GM21529 (cell line): ENCODE measurements around the gene PLOD1.
"Not testable (repeated sequence)": the region's sequence is repeated elsewhere in the genome, so short reads cannot be mapped to it uniquely, and the experiment has no call there.

Experiments used
- ATAC-seq: cut with Tn5 transposase; IDR thresholded peaks from one replicate; pipeline ENCODE4 v1.9.1; 2021; ENCODE audit not compliant: unreplicated experiment

PLOD1 gene

GRCh38 chr1:11938722-11939526 is 4.4 kb downstream of the PLOD1 start:
- ATAC-seq: no peak

- ATAC-seq: not testable (repeated sequence)
Observed at GRCh38 chr1:11939794-11940193, 5.3 kb downstream of the PLOD1 start.

- no peak for ATAC-seq
Observed at GRCh38 chr1:11940260-11940921, 5.9 kb downstream of the PLOD1 start.

- no peak for ATAC-seq
Observed at GRCh38 chr1:11942280-11942679, 7.8 kb downstream of the PLOD1 start.

GRCh38 chr1:11943619-11944018 is 9.1 kb downstream of the PLOD1 start:
- no peak for ATAC-seq

GRCh38 chr1:11944358-11944931 is 9.9 kb downstream of the PLOD1 start:
- ATAC-seq: no peak

- no peak for ATAC-seq
Observed at GRCh38 chr1:11946647-11947046, 12.1 kb downstream of the PLOD1 start.

GRCh38 chr1:11948822-11949458 is 14.4 kb downstream of the PLOD1 start:
- no peak for ATAC-seq

- no peak for ATAC-seq
Observed at GRCh38 chr1:11951901-11952300, 17.4 kb downstream of the PLOD1 start.

GRCh38 chr1:11952455-11953109 is 18.1 kb downstream of the PLOD1 start:
- no peak for ATAC-seq

- no peak for ATAC-seq
Observed at GRCh38 chr1:11955221-11955620, 20.7 kb downstream of the PLOD1 start.

- no peak for ATAC-seq
Observed at GRCh38 chr1:11957398-11957797, 22.9 kb downstream of the PLOD1 start.

- no peak for ATAC-seq
Observed at GRCh38 chr1:11957897-11958296, 23.4 kb downstream of the PLOD1 start.

GRCh38 chr1:11960276-11960675 is 25.8 kb downstream of the PLOD1 start:
- no peak for ATAC-seq

- no peak for ATAC-seq
Observed at GRCh38 chr1:11960715-11961114, 26.2 kb downstream of the PLOD1 start.

GRCh38 chr1:11961230-11961629 is 26.7 kb downstream of the PLOD1 start:
- no peak for ATAC-seq

- no peak for ATAC-seq
Observed at GRCh38 chr1:11963622-11964021, 29.1 kb downstream of the PLOD1 start.

- ATAC-seq: no peak
Observed at GRCh38 chr1:11964656-11965055, 30.1 kb downstream of the PLOD1 start.

GRCh38 chr1:11967028-11967547 is 32.6 kb downstream of the PLOD1 start:
- ATAC-seq: no peak

- ATAC-seq: no peak
Observed at GRCh38 chr1:11970441-11971185, 36.1 kb downstream of the PLOD1 start.
